ENCODE data around the gene FAS.

GRCh38 chr10:88991161-88991898, 732 bp downstream of the FAS start:
- TF ChIP-seq CTCF (conservative IDR thresholded peaks at IDR 0.05; ENCODE audit: low read depth in 2 of 2) = no peak
- no peak for TF ChIP-seq EZH2phosphoT487 (IDR thresholded peaks at IDR 0.05; ENCODE audit: unreplicated experiment)
- no peak for TF ChIP-seq EZH2 (IDR thresholded peaks at IDR 0.05; ENCODE audit: low read depth, unreplicated experiment)
- no peak for TF ChIP-seq POLR2AphosphoS5 (IDR thresholded peaks at IDR 0.05; ENCODE audit: low read depth)
- TF ChIP-seq REST (IDR thresholded peaks at IDR 0.05; ENCODE audit: unreplicated experiment) = no peak
